ACC112 (cell line): ENCODE data around the gene PTGES2.
"Not testable (repeated sequence)": the region's sequence is repeated elsewhere in the genome, so short reads cannot be mapped to it uniquely, and the experiment has no call there.

Experiments used
- H2AFZ ChIP-seq: fragments of 200-600 bp; sonication (generic); one replicate; pipeline ENCODE4 v1.6.0; 2017; ENCODE audit warnings: antibody characterized with exemption, low read length; ENCODE audit not compliant: unreplicated experiment
- H3K27ac ChIP-seq: fragments of 200-600 bp; sonication (generic); 2 replicates; pipeline ENCODE4 v1.5.1; 2014; ENCODE audit warnings: low read depth, mild to moderate bottlenecking, antibody characterized with exemption, low read length, moderate library complexity
- H3K27me3 ChIP-seq: fragments of 200-600 bp; sonication (generic); 2 replicates; pipeline ENCODE4 v1.6.1; 2014; ENCODE audit warnings: mild to moderate bottlenecking, antibody characterized with exemption, low read length, moderate library complexity, mixed read lengths; ENCODE audit not compliant: insufficient read depth
- H3K36me3 ChIP-seq: fragments of 200-600 bp; sonication (generic); 2 replicates; pipeline ENCODE4 v1.6.1; 2016; ENCODE audit warnings: mild to moderate bottlenecking, antibody characterized with exemption, low read length, moderate library complexity, mixed read lengths; ENCODE audit not compliant: insufficient read depth
- H3K4me1 ChIP-seq: fragments of 200-600 bp; sonication (generic); one replicate; pipeline ENCODE4 v1.6.1; 2016; ENCODE audit warnings: low read length, mixed read lengths; ENCODE audit not compliant: insufficient read depth, unreplicated experiment, control insufficient read depth
- H3K4me3 ChIP-seq: fragments of 200-600 bp; sonication (generic); 2 replicates; pipeline ENCODE4 v1.5.1; 2014; ENCODE audit warnings: mild to moderate bottlenecking, low read depth, low read length
- H3K79me2 ChIP-seq: fragments of 200-600 bp; sonication (generic); one replicate; pipeline ENCODE4 v1.6.0; 2016; ENCODE audit warnings: low read length; ENCODE audit not compliant: control insufficient read depth, unreplicated experiment, insufficient read depth

Gene PTGES2

GRCh38 chr9:128132139-128132538 lies 4.6 kb upstream of the PTGES2 start:
- not testable (repeated sequence) for H3K4me3 ChIP-seq, H3K4me1 ChIP-seq, H2AFZ ChIP-seq, H3K36me3 ChIP-seq, H3K79me2 ChIP-seq, H3K27ac ChIP-seq
- H3K27me3 ChIP-seq = peaks cover 27% of the 10 kb centered on the region

GRCh38 chr9:128131346-128131745 lies 3.8 kb upstream of the PTGES2 start:
- H3K36me3 ChIP-seq, H3K4me1 ChIP-seq, H3K4me3 ChIP-seq, H3K79me2 ChIP-seq, H3K27ac ChIP-seq, H2AFZ ChIP-seq: not testable (repeated sequence)
- peaks cover 27% of the 10 kb centered on the region for H3K27me3 ChIP-seq

- H3K27me3 ChIP-seq = peaks cover 27% of the 10 kb centered on the region
- H3K27ac ChIP-seq, H2AFZ ChIP-seq, H3K4me3 ChIP-seq, H3K36me3 ChIP-seq: not testable (repeated sequence)
- peaks cover 14% of the 10 kb centered on the region for H3K4me1 ChIP-seq
- H3K79me2 ChIP-seq = peaks cover 13% of the 10 kb centered on the region
Observed at GRCh38 chr9:128130651-128131050, 3.1 kb upstream of the PTGES2 start.

GRCh38 chr9:128129976-128130590 lies 2.6 kb upstream of the PTGES2 start:
- not testable (repeated sequence) for H3K4me3 ChIP-seq, H2AFZ ChIP-seq, H3K27ac ChIP-seq, H3K36me3 ChIP-seq
- Histone ChIP-seq H3K79me2 (peaks cover 16% of the 10 kb centered on the region), H3K27me3 (peaks cover 27% of the 10 kb centered on the region), H3K4me1 (peaks cover 17% of the 10 kb centered on the region)

- no peak overlapping the region for H3K27ac ChIP-seq
- H3K79me2 ChIP-seq = peaks cover 19% of the 10 kb centered on the region
- H2AFZ ChIP-seq = peak overlapping the region; percentile 83
- H3K4me3 ChIP-seq = peak overlapping the region; percentile 94
- peaks cover 17% of the 10 kb centered on the region for H3K4me1 ChIP-seq
- H3K36me3 ChIP-seq = no peaks in the 10 kb centered on the region
- peaks cover 21% of the 10 kb centered on the region for H3K27me3 ChIP-seq
Observed at GRCh38 chr9:128128836-128129590, 1.5 kb upstream of the PTGES2 start.

- no peaks in the 10 kb centered on the region for H3K36me3 ChIP-seq
- peaks cover 13% of the 10 kb centered on the region for H3K27me3 ChIP-seq
- peak overlapping the region; percentile 94 for H3K4me3 ChIP-seq
- peak overlapping the region; percentile 80 for H3K27ac ChIP-seq
- peak overlapping the region; percentile 83 for H2AFZ ChIP-seq
- peaks cover 19% of the 10 kb centered on the region for H3K79me2 ChIP-seq
- H3K4me1 ChIP-seq = peaks cover 17% of the 10 kb centered on the region
Observed at GRCh38 chr9:128127990-128128835, 684 bp upstream of the PTGES2 start.

- Histone ChIP-seq H2AFZ (no peak overlapping the region), H3K36me3 (no peaks in the 10 kb centered on the region), H3K4me1 (peaks cover 17% of the 10 kb centered on the region), H3K4me3 (peak overlapping the region; percentile 94; the same call in 1 of the 2 replicates), H3K79me2 (peaks cover 19% of the 10 kb centered on the region), H3K27me3 (no peaks in the 10 kb centered on the region), H3K27ac (no peak overlapping the region)
Observed at GRCh38 chr9:128125580-128126354, 1.8 kb downstream of the PTGES2 start.

GRCh38 chr9:128124873-128125579 lies 2.5 kb downstream of the PTGES2 start:
- Histone ChIP-seq H3K36me3 (no peaks in the 10 kb centered on the region), H3K4me1 (peaks cover 17% of the 10 kb centered on the region), H3K4me3 (no peak overlapping the region; the same call in 1 of the 2 replicates), H3K79me2 (peaks cover 19% of the 10 kb centered on the region), H3K27ac (no peak overlapping the region), H3K27me3 (no peaks in the 10 kb centered on the region), H2AFZ (no peak overlapping the region)

- H3K4me1 ChIP-seq = peaks cover 17% of the 10 kb centered on the region
- H3K27me3 ChIP-seq = no peaks in the 10 kb centered on the region
- no peaks in the 10 kb centered on the region for H3K36me3 ChIP-seq
- H3K79me2 ChIP-seq = peaks cover 19% of the 10 kb centered on the region
- H2AFZ ChIP-seq = no peak overlapping the region
- H3K4me3 ChIP-seq = no peak overlapping the region
- no peak overlapping the region for H3K27ac ChIP-seq
Observed at GRCh38 chr9:128124451-128124850, 3.1 kb downstream of the PTGES2 start.
